Esophagus squamous epithelium (tissue), 5 donors: ENCODE results near the gene CYP21A2. TPM values are rescaled to one million over a fixed set of nuclear protein-coding genes. Genes with fewer than 3 reads are reported as not detected.

ENCODE experiments used
- DNase-seq: peaks from one replicate; lab custom pipeline; 2025; lab: John Stamatoyannopoulos, UW
- H3K27ac ChIP-seq, 4 donors: fragments of 200-600 bp; sonication (generic); one replicate each; pipeline ENCODE4 v1.5.1; 2016 to 2019; ENCODE audit warnings: mild to moderate bottlenecking in 1 of 4
- H3K27me3 ChIP-seq, 4 donors: fragments of 200-600 bp; sonication (generic); 1 replicate in 3 of 4; 2 replicates in 1 of 4; pipeline versions ENCODE4 v1.5.1 to v1.6.0; 2017 to 2021; ENCODE audit warnings: antibody characterized with exemption in 1 of 4
- H3K36me3 ChIP-seq, 3 donors: fragments of 200-600 bp; sonication (generic); one replicate each; pipeline ENCODE4 v1.5.1; 2016 to 2019
- H3K4me1 ChIP-seq, 3 donors: fragments of 200-600 bp; sonication (generic); one replicate each; pipeline ENCODE4 v1.5.1; 2017 to 2019
- H3K4me3 ChIP-seq, 4 donors: fragments of 200-600 bp; sonication (generic); 1 replicate in 3 of 4; 2 replicates in 1 of 4; pipeline ENCODE4 v1.5.1; 2016 to 2019; ENCODE audit warnings: mild to moderate bottlenecking in 2 of 4, moderate library complexity in 1 of 4
- H3K9me3 ChIP-seq, 3 donors: fragments of 200-600 bp; sonication (generic); one replicate each; pipeline ENCODE4 v1.5.1; 2016 to 2019
- POLR2A ChIP-seq, 4 donors: fragments of 450-650 bp; IDR thresholded peaks; one replicate each; pipeline ENCODE4 v1.6.1; 2017; ENCODE audit warnings: antibody characterized with exemption in 4 of 4, mild to moderate bottlenecking in 4 of 4, moderate library complexity in 3 of 4
- WGBS, 2 donors: methylation state at CpG; one replicate each; pipeline ENCODE4 v1.1.5; 2018; 5-methylcytosine and 5-hydroxymethylcytosine counted together
- intact Hi-C: fragments of 100-400 bp; cut with DNase I; formaldehyde crosslinking; loops from one replicate; pipeline ENCODE4 v1.15.0; 2022
- total RNA-seq, 4 donors: library from RNA; depleted of rRNA; stranded (reverse); fragments of >200 nt; gene quantifications; one replicate each; pipeline ENCODE4 v1.1.0, GENCODE V29; 2016
- TF ChIP-seq, protein P1 (sequence below), 6 experiments: fragments of 450-650 bp in 4 of 6; fragments of 200-600 bp in 2 of 6; sonication (generic) in 2 of 6; IDR thresholded peaks; one replicate each; pipeline ENCODE4 v1.5.1; 2016 to 2019; ENCODE audit warnings: antibody characterized with exemption in 6 of 6, mild to moderate bottlenecking in 4 of 6, moderate library complexity in 4 of 6
- donor health status: DM: yes; HTN: yes; CAD: no.

The CYP21A2 gene
- total RNA-seq, 4 donors from 2014 or later: 0.22 TPM; not detected in 3

DNA sequence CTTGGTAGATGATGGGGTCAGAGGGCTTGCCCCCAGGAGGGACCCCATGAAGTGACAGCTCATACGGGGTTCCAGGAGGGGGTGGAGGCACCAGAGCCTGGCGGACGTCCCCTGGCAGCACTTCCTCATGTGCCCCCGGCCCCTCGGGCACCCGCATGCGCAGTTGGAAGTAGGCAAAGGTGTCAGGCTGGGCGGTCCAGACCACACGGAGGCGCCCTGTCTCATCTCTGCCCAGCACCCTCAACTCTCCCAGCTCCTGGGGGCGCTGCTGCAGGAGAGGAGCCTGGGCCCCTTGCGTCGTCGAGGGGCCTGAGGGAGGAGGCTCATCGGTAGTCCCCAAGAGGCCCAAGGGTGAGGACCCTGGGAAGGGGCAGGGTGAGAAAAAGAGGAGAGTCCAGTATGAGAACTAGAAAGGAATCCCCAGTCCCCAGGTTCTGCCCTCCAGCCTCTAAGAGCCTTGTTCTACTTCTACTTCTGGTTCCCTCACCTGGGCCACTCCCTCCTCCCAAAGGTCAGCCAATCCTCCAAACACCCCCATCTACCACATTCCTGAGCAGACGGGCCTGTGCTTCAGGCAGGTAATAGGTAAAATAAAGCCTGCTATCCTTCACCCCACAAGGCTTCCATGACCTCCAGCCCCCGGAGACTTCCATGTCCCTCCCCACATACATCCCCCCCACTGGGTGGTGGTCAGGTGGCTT, 47.7 kb downstream of the CYP21A2 start:
- peak overlapping the region in 3 of 4 donors; percentile 80 to 92 (median 83) for H3K27ac ChIP-seq
- no peaks in the 10 kb centered on the region for H3K36me3 ChIP-seq
- H3K9me3 ChIP-seq: no peaks in the 10 kb centered on the region
- peaks cover 0 to 37% (median 0%) of the 10 kb centered on the region in 4 donors for H3K27me3 ChIP-seq
- peaks cover 15 to 60% (median 31%) of the 10 kb centered on the region in 3 donors for H3K4me1 ChIP-seq
- WGBS, 2 donors: 74 to 95% methylated on average over 5 to 8 of the region's 17 CpGs
- TF ChIP-seq, protein P1, sequence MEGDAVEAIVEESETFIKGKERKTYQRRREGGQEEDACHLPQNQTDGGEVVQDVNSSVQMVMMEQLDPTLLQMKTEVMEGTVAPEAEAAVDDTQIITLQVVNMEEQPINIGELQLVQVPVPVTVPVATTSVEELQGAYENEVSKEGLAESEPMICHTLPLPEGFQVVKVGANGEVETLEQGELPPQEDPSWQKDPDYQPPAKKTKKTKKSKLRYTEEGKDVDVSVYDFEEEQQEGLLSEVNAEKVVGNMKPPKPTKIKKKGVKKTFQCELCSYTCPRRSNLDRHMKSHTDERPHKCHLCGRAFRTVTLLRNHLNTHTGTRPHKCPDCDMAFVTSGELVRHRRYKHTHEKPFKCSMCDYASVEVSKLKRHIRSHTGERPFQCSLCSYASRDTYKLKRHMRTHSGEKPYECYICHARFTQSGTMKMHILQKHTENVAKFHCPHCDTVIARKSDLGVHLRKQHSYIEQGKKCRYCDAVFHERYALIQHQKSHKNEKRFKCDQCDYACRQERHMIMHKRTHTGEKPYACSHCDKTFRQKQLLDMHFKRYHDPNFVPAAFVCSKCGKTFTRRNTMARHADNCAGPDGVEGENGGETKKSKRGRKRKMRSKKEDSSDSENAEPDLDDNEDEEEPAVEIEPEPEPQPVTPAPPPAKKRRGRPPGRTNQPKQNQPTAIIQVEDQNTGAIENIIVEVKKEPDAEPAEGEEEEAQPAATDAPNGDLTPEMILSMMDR (IDR thresholded peaks at IDR 0.05): no peak
- no peak for TF ChIP-seq POLR2A (IDR thresholded peaks at IDR 0.05)
- H3K4me3 ChIP-seq: no peak overlapping the region
- intact Hi-C loops: no loop called here
- DNase-seq: no peak

- DNase-seq: no peak
- intact Hi-C loops: no loop called here
- peaks cover 0 to 37% (median 0%) of the 10 kb centered on the region in 4 donors for H3K27me3 ChIP-seq
- TF ChIP-seq, protein P1 (IDR thresholded peaks at IDR 0.05): no peak
- no peak for TF ChIP-seq POLR2A (IDR thresholded peaks at IDR 0.05)
- H3K36me3 ChIP-seq: no peaks in the 10 kb centered on the region
- peaks cover 15 to 55% (median 26%) of the 10 kb centered on the region in 3 donors for H3K4me1 ChIP-seq
- peak overlapping the region; percentile 12 to 51 (median 26) for H3K4me3 ChIP-seq
- H3K27ac ChIP-seq: peak overlapping the region; percentile 62 to 92 (median 82)
- no peaks in the 10 kb centered on the region for H3K9me3 ChIP-seq
- WGBS, 2 donors: 14 to 34% methylated on average over 10 to 16 of the region's 45 CpGs
These were observed 48.7 kb downstream of the CYP21A2 start for GRCh38 chr6:32086661-32087573.

GRCh38 chr6:32087574-32088486, 49.6 kb downstream of the CYP21A2 start:
- Histone ChIP-seq H3K36me3 (no peaks in the 10 kb centered on the region), H3K4me3 (peak overlapping the region; percentile 12 to 51 (median 26)), H3K27me3 (peaks cover 0 to 37% (median 0%) of the 10 kb centered on the region in 4 donors), H3K4me1 (peaks cover 15 to 55% (median 23%) of the 10 kb centered on the region in 3 donors), H3K9me3 (no peaks in the 10 kb centered on the region), H3K27ac (peak overlapping the region; percentile 62 to 92 (median 82))
- intact Hi-C loops: no loop called here
- TF ChIP-seq, protein P1 (IDR thresholded peaks at IDR 0.05): peak; percentile 43 to 70 (median 60)
- TF ChIP-seq POLR2A (IDR thresholded peaks at IDR 0.05): no peak
- DNase-seq: no peak
- 35 to 80% methylated on average over 3 to 8 of the region's 50 CpGs for WGBS, 2 donors

DNA sequence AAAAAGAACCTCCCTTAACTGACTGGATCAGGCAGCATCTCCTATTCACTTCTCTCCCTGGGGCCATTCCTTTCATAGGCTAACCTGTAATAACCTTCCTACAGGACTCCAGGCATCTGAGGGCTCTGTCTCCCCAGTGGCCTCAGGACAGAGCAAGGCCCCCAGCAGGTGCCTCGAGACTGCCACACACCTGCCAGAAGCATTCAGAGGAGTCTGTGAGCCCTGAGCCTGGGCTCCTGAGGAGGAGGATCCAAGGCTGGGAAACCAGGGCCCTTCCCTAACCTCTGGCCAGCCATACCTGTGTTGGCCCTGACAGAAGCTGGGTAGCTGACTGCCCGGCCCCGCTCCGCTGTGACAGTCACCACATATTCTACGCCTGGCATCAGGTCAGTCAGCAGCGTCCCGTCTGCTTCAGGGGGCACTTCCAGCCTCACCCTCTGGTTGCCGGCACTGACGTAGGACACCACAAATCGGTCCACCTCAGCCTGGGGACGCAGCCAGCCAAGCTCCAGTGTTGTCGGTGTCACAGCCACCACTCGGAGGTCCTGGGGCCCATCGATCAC, 50.4 kb downstream of the CYP21A2 start:
- DNase-seq: no peak
- Histone ChIP-seq H3K4me3 (no peak overlapping the region), H3K27me3 (peaks cover 0 to 37% (median 0%) of the 10 kb centered on the region in 4 donors), H3K27ac (peak overlapping the region in 3 of 4 donors; percentile 80 to 92 (median 83)), H3K9me3 (no peaks in the 10 kb centered on the region), H3K36me3 (no peaks in the 10 kb centered on the region), H3K4me1 (peaks cover 15 to 53% (median 25%) of the 10 kb centered on the region in 3 donors)
- 60 to 92% methylated on average over 1 to 13 of the region's 14 CpGs for WGBS, 2 donors
- intact Hi-C loops: no loop called here
- no peak for TF ChIP-seq POLR2A (IDR thresholded peaks at IDR 0.05)
